ENCODE results near the gene PGP. TPM values are rescaled to one million over a fixed set of nuclear protein-coding genes. Genes with fewer than 3 reads are reported as not detected.
"Not testable (repeated sequence)": the region's sequence is repeated elsewhere in the genome, so short reads cannot be mapped to it uniquely, and the experiment has no call there.

PGP gene
- total RNA-seq, 1 experiment from 2014 or later, result 32.6 TPM

DNA sequence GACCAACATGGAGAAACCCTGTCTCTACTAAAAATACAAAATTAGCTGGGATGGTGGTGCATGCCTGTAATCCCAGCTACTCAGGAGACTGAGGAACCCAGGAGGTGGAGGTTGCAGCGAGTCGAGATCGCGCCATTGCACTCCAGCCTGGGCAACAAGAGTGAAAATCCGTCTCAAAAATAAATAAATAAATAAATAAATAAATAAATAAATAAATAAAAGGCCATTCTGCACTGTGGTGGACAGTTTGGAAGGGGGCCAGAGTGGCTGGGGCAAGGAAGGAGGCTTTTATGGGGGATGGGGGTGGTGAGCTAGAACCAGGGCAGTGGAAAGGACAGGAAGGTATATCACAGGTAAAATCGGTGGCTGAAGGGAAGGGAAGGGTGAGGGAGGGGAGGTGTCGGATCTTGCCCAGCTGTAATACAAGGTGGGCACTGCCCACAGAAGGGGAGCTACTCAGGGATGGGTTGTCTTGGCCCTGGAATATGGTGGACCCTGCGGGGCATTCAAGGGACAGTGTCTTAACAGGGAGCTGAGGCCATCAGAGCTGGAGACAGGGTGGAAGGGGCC, 11.4 kb downstream of the PGP start:
- Histone ChIP-seq H3K36me3 (ENCODE audit: control insufficient read depth in 1 of 2, insufficient read depth in 2 of 2, low read length in 2 of 2) (peaks cover 3 to 16% of the 10 kb centered on the region in 2 experiments; a peak in 3 of 4 replicates), H3K79me2 (ENCODE audit: insufficient read depth, low read length) (peaks cover 20% of the 10 kb centered on the region), H3K4me1 (ENCODE audit: control insufficient read depth in 1 of 2, insufficient read depth in 2 of 2, low read length in 2 of 2) (peaks cover 5 to 23% of the 10 kb centered on the region in 2 experiments)
- DNase-seq (ENCODE audit: low read depth, low spot score); H3K9ac ChIP-seq (ENCODE audit: low read length); ATAC-seq; intact Hi-C loops (cut with micrococcal nuclease); H2AFZ ChIP-seq (ENCODE audit: low read depth, low read length, poor library complexity, severe bottlenecking); H3K27me3 ChIP-seq (ENCODE audit: insufficient read depth, low read length); H3K4me2 ChIP-seq (ENCODE audit: low read length); BruUV-seq (replicated peaks); H3K9me2 ChIP-seq (ENCODE audit: insufficient read depth); H4K20me1 ChIP-seq (ENCODE audit: insufficient read depth); H3K4me3 ChIP-seq (replicated peaks in 1 of 2; ENCODE audit: low read depth in 1 of 2, low read length in 2 of 2); H3K27ac ChIP-seq (ENCODE audit: low read depth, low read length); H3K9me3 ChIP-seq (ENCODE audit: control insufficient read depth in 1 of 2, insufficient read depth in 1 of 2, low read depth in 1 of 2, low read length in 2 of 2): not testable (repeated sequence)
- CTCF ChIA-PET, result interaction anchor here (3.0 kb wide), 1 partner anchor 8 kb away, joined by 11 read pairs; no protein-coding TSS in a partner anchor
- RAD21 ChIA-PET (ENCODE audit: low non-redundant PET in 1 of 2, low total read pairs in 2 of 2, uncharacterized antibody in 2 of 2, unreplicated experiment in 2 of 2), result interaction anchor here in 1 of 2 experiments (0.6 kb wide), 1 partner anchor 173 kb away, joined by 4 read pairs; no protein-coding TSS in a partner anchor
- POLR2A ChIA-PET, result interaction anchor here (1.1 to 1.2 kb wide), 3 partner anchors 12 to 49 kb away, joined by 3 to 6 read pairs (median 3); partner anchors contain the start of gene TRAF7

- H3K4me3 ChIP-seq (replicated peaks in 1 of 2; ENCODE audit: low read depth in 1 of 2, low read length in 2 of 2), result no peak overlapping the region
- no peak overlapping the region for H2AFZ ChIP-seq (ENCODE audit: low read depth, low read length, poor library complexity, severe bottlenecking)
- RAD21 ChIA-PET (ENCODE audit: low non-redundant PET in 1 of 2, low total read pairs in 2 of 2, uncharacterized antibody in 2 of 2, unreplicated experiment in 2 of 2), result no interaction called here
- no peaks in the 10 kb centered on the region for H4K20me1 ChIP-seq (ENCODE audit: insufficient read depth)
- H3K9me2 ChIP-seq (ENCODE audit: insufficient read depth), result no peaks in the 10 kb centered on the region
- H3K4me2 ChIP-seq (ENCODE audit: low read length), result no peak overlapping the region
- no TSS peak for BruUV-seq (replicated peaks)
- H3K9ac ChIP-seq (ENCODE audit: low read length), result no peak overlapping the region
- intact Hi-C loops (cut with micrococcal nuclease), result no loop called here
- H3K36me3 ChIP-seq (ENCODE audit: control insufficient read depth in 1 of 2, insufficient read depth in 2 of 2, low read length in 2 of 2), result no peaks in the 10 kb centered on the region
- DNase-seq (ENCODE audit: low read depth, low spot score) (no peak), ATAC-seq (no peak)
- POLR2A ChIA-PET, result no interaction called here
- no peaks in the 10 kb centered on the region for H3K79me2 ChIP-seq (ENCODE audit: insufficient read depth, low read length)
- H3K27me3 ChIP-seq (ENCODE audit: insufficient read depth, low read length), result no peaks in the 10 kb centered on the region
- CTCF ChIA-PET, result no interaction called here
- H3K27ac ChIP-seq (ENCODE audit: low read depth, low read length), result no peak overlapping the region
- peaks cover 7 to 14% of the 10 kb centered on the region in 2 experiments for H3K4me1 ChIP-seq (ENCODE audit: control insufficient read depth in 1 of 2, insufficient read depth in 2 of 2, low read length in 2 of 2)
- no peaks in the 10 kb centered on the region for H3K9me3 ChIP-seq (ENCODE audit: control insufficient read depth in 1 of 2, insufficient read depth in 1 of 2, low read depth in 1 of 2, low read length in 2 of 2)
- no peak for TF ChIP-seq SP1 (IDR thresholded peaks at IDR 0.05; ENCODE audit: low read depth)
- no peak for TF ChIP-seq EZH2 (IDR thresholded peaks at IDR 0.05)
- TF ChIP-seq TCF7L2 (IDR thresholded peaks at IDR 0.05; ENCODE audit: borderline replicate concordance, extremely low read depth, insufficient read depth, insufficient read length), result no peak
- no peak for TF ChIP-seq REST (IDR thresholded peaks at IDR 0.05; ENCODE audit: low read depth)
- no peak for TF ChIP-seq MAX (IDR thresholded peaks at IDR 0.05)
- TF ChIP-seq ZNF274 (IDR thresholded peaks at IDR 0.05; ENCODE audit: low read depth, low read length), result no peak
- TF ChIP-seq ELF1 (IDR thresholded peaks at IDR 0.05; ENCODE audit: borderline replicate concordance, low read depth), result no peak
- no peak for TF ChIP-seq EZH2phosphoT487 (IDR thresholded peaks at IDR 0.05; ENCODE audit: borderline replicate concordance)
- TF ChIP-seq YY1 (IDR thresholded peaks at IDR 0.05; ENCODE audit: extremely low read depth, insufficient replicate concordance, low read depth, low read length), result no peak
- TF ChIP-seq POLR2A (IDR thresholded peaks at IDR 0.05; ENCODE audit: borderline replicate concordance, extremely low read depth, insufficient read depth, insufficient read length), result no peak
- no peak for TF ChIP-seq ZFX (IDR thresholded peaks at IDR 0.05)
- TF ChIP-seq, protein P1, sequence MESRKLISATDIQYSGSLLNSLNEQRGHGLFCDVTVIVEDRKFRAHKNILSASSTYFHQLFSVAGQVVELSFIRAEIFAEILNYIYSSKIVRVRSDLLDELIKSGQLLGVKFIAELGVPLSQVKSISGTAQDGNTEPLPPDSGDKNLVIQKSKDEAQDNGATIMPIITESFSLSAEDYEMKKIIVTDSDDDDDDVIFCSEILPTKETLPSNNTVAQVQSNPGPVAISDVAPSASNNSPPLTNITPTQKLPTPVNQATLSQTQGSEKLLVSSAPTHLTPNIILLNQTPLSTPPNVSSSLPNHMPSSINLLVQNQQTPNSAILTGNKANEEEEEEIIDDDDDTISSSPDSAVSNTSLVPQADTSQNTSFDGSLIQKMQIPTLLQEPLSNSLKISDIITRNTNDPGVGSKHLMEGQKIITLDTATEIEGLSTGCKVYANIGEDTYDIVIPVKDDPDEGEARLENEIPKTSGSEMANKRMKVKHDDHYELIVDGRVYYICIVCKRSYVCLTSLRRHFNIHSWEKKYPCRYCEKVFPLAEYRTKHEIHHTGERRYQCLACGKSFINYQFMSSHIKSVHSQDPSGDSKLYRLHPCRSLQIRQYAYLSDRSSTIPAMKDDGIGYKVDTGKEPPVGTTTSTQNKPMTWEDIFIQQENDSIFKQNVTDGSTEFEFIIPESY (IDR thresholded peaks at IDR 0.05; ENCODE audit: extremely low read depth, insufficient replicate concordance, low read length), result no peak
- TF ChIP-seq, protein P2, sequence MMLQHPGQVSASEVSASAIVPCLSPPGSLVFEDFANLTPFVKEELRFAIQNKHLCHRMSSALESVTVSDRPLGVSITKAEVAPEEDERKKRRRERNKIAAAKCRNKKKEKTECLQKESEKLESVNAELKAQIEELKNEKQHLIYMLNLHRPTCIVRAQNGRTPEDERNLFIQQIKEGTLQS (IDR thresholded peaks at IDR 0.05), result no peak
- no peak for TF ChIP-seq SIN3A (IDR thresholded peaks at IDR 0.05; ENCODE audit: low read depth)
These were observed 14.3 kb downstream of the PGP start for GRCh38 chr16:2200313-2200712.
